HK-2 (cell line): ENCODE results near the gene SCAF1.

Experiments used
- DNase-seq: peaks from one replicate; pipeline ENCODE4 v3.0.0-alpha.2; 2018; ENCODE audit not compliant: unreplicated experiment

SCAF1 gene

GRCh38 chr19:49666120-49666444 is 24.1 kb downstream of the SCAF1 start:
- DNase-seq, result no peak

- no peak for DNase-seq
These were observed 25.5 kb downstream of the SCAF1 start for GRCh38 chr19:49667473-49667872.

DNA sequence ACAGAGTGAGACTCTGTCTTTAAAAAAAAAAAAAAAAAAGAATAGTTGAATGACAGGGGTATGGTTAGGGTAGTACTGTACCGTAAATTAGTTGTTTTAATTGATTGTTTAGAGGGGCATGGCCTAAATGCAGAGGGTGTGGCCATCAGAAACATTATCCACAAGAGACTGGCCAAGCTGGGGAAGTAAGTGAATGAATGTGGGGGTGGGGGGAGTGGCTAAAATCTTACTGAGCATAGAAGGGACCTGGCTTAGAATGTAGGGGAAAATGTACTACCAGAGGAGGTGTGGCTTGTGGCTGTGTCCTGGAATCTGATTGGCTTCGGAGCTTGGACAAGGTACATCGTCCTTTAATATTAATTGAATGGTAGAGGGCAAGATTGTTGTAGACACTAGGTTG is 27.5 kb downstream of the SCAF1 start:
- DNase-seq, result no peak

DNA sequence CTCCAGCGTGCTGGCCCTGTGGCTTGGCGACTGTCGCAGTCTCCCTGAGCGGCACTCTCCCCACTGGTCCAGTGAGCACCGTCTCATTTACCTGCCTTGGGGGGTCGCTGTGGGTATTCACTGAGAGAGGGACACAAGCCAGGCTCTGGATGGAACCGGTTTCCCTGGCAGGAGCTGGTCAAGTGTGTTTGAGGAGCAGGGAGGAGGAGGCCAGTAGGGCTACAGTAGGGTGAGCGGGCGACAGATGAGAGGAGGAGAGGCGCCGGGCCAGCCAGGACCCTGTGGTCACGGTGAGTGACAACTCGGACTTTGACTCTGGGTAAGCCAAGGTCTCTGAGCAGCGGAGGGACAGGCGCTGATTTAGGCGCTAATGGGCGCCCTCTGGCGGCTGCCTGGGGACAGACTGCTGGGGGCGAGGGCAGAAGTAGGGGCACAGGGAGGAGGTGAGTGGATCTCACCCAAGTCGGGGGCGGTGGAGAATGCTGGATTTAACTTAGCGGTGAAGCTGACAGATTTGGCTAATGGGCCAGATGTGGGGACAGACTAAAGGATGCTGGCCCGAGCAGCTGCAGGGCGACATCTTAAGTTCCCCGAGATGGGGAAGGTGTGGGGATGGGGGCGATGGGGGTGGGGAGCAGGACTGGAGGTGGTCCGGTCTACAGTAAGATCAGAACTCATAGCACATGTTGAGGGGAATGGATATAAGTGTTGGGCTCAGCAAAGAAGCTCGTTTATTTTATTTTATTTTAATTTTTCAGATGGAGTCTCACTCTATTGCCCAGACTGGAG is 30.3 kb downstream of the SCAF1 start:
- DNase-seq, result no peak

DNA sequence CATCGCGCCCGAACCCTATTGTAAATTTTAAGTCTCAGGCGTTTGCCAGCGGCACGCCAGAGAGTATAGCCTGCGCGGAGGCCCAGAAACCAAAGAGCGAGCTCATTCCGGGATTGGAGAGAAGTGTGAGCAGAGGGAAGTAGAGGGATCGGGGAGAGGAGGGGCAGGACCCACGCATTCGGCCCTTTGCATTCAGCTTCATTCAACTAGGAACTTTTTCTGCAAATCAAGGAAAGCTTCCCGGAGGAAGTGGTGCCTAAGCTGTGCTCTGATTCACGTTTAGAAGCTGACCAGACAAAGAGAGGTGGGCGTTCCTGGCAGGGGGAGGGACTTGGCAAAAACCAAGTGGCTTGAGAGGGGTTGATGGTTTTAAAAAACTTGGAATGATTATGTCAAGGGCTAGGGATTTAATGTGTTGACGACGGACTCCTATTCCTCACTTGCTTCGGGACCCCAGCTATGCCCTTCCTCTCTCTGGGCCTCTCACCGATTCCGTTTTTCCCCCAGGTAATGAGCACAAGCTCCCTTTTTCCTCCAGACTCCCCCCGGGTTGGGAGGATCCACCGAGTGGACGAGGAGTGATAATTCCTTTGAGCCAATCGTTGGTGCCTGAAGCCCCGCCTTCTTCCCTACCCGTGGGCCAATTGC is 34.3 kb downstream of the SCAF1 start:
- no peak for DNase-seq

GRCh38 chr19:49676784-49677230 is 34.8 kb downstream of the SCAF1 start:
- peak; percentile 100 for DNase-seq

DNA sequence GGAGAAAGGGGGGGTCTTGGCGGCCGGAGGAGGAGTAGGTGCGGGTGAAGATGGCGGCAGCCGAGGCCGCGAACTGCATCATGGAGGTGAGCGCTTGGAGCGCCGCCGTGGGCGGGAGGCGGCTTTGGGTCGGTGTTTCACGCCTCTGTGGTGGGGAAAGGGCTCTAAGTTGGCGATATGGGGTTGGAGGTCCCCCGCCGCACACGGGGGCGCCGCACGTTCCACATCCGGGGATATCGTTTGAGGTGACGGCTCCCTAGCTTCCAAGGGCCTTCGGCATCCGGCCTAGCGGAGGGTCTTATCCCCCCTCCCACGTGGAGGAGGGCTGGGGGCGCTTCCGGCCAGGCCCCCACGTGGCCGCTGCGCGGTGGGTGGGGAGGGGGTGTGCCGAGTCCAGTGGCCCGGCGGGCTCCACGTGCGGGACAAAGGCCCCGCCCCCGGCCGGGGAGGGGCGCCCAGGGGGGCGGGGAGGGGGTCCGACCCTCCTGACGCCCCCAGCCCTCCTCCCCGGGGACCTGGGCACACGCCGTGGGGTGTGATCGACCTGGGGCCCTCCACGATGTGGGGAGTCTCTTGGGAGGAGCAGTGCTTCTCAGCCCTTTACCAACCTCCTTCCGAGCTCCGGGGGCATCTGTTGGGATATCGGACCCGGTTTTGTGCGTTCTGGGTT is 35.4 kb downstream of the SCAF1 start, which contains the start of gene PRMT1:
PRMT1 (plus strand) TSS at position 41 of the 670 bp plus-strand sequence; CDS start at position 51, 10 bp downstream.
- DNase-seq, result no peak

- DNase-seq, result peak; percentile 75
These were observed 36.1 kb downstream of the SCAF1 start for GRCh38 chr19:49677901-49678674.

- no peak for DNase-seq
These were observed 37.2 kb downstream of the SCAF1 start for GRCh38 chr19:49678985-49679770.

DNA sequence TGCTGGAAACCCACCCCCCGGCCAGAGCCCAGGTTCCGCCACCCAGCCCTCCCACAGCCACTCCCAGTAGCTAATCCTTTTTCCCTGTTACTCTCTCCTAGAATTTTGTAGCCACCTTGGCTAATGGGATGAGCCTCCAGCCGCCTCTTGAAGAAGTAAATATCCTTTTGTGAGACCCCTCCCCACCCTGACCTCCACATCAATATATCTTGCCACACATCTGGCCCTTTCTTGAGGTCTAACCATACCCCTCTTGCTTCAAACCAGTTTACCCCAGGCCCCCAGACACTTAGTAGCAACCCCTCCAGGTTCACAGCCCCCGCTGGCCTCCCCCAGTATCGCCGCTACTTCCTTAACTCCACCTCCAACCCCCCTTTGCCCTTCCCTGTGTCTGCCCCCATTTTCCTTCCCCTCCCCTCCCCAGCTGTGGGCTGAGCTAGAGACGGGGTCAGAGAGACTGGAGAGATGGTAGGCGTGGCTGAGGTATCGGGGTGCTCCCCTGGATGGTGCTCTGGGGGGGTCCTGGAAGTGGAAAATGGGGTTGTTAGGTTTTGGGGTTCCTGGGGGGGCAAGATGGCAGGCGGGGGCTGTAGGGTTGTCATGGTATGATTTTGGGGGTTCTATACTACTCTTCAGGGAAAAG is 37.9 kb downstream of the SCAF1 start:
- no peak for DNase-seq

- DNase-seq, result peak; percentile 89
These were observed 38.7 kb downstream of the SCAF1 start for GRCh38 chr19:49680421-49681351.

DNA sequence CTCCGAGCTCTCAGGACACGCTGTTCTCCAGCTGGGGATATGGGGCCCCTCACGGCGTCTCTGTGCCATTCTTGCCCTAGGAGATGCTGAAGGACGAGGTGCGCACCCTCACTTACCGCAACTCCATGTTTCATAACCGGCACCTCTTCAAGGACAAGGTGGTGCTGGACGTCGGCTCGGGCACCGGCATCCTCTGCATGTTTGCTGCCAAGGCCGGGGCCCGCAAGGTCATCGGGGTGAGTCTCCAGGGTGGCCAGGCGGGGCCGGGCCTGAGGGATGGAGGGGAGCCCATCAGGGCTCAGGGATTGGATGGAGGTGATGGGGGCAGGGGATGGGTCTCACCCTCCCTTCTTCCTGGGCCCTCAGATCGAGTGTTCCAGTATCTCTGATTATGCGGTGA is 39.8 kb downstream of the SCAF1 start:
- no peak for DNase-seq

GRCh38 chr19:49682274-49682673 is 40.3 kb downstream of the SCAF1 start:
- no peak for DNase-seq

- no peak for DNase-seq
These were observed 41.8 kb downstream of the SCAF1 start for GRCh38 chr19:49683814-49684250.

DNA sequence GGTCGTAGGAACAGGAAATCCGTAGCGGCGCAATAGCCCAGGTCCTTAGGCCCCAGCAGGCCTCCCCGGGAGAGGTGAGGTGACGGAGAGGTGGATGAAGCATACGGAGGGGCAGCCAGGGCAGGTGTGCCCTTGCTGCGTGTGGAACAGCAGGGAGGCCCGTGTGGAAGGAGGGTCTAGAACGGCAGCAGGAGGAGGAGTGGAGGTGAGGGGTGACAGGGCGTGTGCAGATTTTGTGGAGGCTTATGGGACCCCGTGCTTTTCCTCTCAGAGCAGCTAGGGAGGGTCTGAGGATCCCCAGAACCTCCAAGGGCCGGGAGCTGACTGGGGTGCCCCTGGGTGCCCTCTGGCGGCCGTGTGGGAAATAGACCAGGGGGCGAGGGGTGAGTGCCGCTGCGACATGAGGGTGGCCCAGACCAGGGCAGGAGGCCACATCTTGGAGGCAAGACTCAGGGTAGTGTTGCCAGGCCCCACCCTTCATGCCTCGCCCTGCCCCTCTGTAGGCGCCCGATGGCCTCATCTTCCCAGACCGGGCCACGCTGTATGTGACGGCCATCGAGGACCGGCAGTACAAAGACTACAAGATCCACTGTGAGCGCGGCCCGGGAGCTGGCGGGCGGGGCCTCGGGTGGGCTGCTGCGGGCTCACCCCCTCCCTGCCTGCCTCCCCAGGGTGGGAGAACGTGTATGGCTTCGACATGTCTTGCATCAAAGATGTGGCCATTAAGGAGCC is 42.4 kb downstream of the SCAF1 start:
- no peak for DNase-seq

GRCh38 chr19:49684983-49685553 is 43.1 kb downstream of the SCAF1 start:
- DNase-seq, result no peak

DNA sequence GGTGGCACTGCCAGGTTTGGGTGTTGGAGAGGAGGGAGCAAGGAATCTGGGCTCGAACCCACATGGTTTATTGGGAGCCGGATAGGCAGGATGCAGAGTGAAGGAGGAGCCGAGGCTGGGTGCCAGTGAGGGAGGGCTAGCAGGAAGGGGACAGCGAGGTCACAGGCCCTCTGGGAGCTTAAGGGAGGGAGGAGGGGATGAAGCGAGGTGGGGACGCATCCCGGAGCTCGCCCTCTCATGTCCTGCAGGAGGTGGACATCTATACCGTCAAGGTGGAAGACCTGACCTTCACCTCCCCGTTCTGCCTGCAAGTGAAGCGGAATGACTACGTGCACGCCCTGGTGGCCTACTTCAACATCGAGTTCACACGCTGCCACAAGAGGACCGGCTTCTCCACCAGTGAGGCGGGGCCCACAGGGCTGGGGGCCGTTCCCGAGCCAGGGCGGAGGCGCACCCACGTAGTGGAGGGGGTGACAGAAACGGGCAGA is 43.9 kb downstream of the SCAF1 start:
- DNase-seq, result no peak

DNA sequence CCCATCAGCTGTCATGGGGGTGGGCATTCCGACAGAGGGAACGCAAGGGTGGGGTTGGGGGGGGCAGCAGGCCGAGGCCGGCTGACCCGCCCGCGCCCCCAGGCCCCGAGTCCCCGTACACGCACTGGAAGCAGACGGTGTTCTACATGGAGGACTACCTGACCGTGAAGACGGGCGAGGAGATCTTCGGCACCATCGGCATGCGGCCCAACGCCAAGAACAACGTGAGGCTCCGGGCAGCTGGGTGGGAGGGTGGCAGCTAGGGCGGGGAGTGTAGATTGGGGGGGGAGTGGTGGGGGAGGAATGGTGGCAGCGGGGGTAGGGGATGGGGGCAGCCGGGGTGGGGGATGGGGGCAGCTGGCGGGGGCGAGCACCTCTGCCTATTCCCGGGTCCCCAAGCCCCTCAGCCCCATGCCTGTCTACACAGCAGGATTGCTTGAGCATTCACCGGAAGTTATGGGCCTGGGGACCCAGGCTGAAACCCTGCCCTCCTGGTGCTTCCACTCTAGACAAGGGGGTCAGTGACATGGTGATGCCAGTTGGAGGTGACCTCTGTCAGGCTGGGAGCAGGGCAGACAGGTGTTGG is 44.6 kb downstream of the SCAF1 start:
- no peak for DNase-seq
